Neural cell (in vitro differentiated cells): ENCODE data around the gene FBXO40. TPM values are rescaled to one million over a fixed set of nuclear protein-coding genes. Genes with fewer than 3 reads are reported as not detected.

Source experiments
- H2AFZ ChIP-seq: fragments of 200-600, 300-800 bp; sonication (generic), shearing (Covaris generic); 2 replicates; pipeline ENCODE4 v1.6.0; 2014; ENCODE audit warnings: low read depth, mild to moderate bottlenecking, antibody characterized with exemption, low read length, moderate library complexity
- H3F3A ChIP-seq: fragments of 200-600 bp; shearing (Covaris generic); 2 replicates; pipeline ENCODE4 v1.6.1; 2016; ENCODE audit warnings: mild to moderate bottlenecking, moderate library complexity, mixed read lengths, antibody characterized with exemption, low read length; ENCODE audit not compliant: insufficient read depth, poor library complexity, severe bottlenecking
- H3K27ac ChIP-seq: fragments of 200-600, 300-800 bp; sonication (generic), shearing (Covaris generic); 2 replicates; pipeline ENCODE4 v1.5.1; 2014; ENCODE audit warnings: mild to moderate bottlenecking, low read length, moderate library complexity
- H3K27me3 ChIP-seq: fragments of 300-800, 200-600 bp; sonication (generic), shearing (Covaris generic); 2 replicates; pipeline ENCODE4 v1.6.0; 2014; ENCODE audit warnings: mild to moderate bottlenecking, low read depth, low read length, moderate library complexity; ENCODE audit not compliant: insufficient read depth
- H3K36me3 ChIP-seq: fragments of 300-800, 200-600 bp; sonication (generic), shearing (Covaris generic); 2 replicates; pipeline ENCODE4 v1.5.1; 2014; ENCODE audit warnings: mild to moderate bottlenecking, antibody characterized with exemption, low read length, moderate library complexity; ENCODE audit not compliant: insufficient read depth
- H3K4me2 ChIP-seq: fragments of 300-800, 200-600 bp; sonication (generic), shearing (Covaris generic); 2 replicates; pipeline ENCODE4 v1.6.0; 2014; ENCODE audit warnings: mild to moderate bottlenecking, low read length
- H3K4me3 ChIP-seq: fragments of 300-800, 200-600 bp; sonication (generic), shearing (Covaris generic); 2 replicates; pipeline ENCODE4 v1.5.1; 2014; ENCODE audit warnings: mild to moderate bottlenecking, low read length, moderate library complexity
- H3K79me2 ChIP-seq: fragments of 200-600 bp; shearing (Covaris generic); replicated peaks from 2 replicates; pipeline ENCODE4 v1.6.0; 2014; ENCODE audit warnings: mild to moderate bottlenecking, low read length, moderate library complexity; ENCODE audit not compliant: insufficient read depth
- H3K9ac ChIP-seq: fragments of 300-800, 200-600 bp; sonication (generic), shearing (Covaris generic); 2 replicates; pipeline ENCODE4 v1.6.1; 2016; ENCODE audit warnings: mild to moderate bottlenecking, low read length, mixed read lengths
- H3K9me2 ChIP-seq: fragments of 200-600 bp; shearing (Covaris generic); 2 replicates; pipeline ENCODE4 v1.6.1; 2016; ENCODE audit warnings: mild to moderate bottlenecking, low read length, mixed read lengths; ENCODE audit not compliant: insufficient read depth
- H3K9me3 ChIP-seq: fragments of 200-600, 300-800 bp; sonication (generic), shearing (Covaris generic); 2 replicates; pipeline ENCODE4 v1.6.1; 2016; ENCODE audit warnings: mild to moderate bottlenecking, mixed run types, low read length, moderate library complexity, mixed read lengths
- H4K20me1 ChIP-seq: fragments of 200-600 bp; shearing (Covaris generic); 2 replicates; pipeline ENCODE4 v1.6.1; 2016; ENCODE audit warnings: mild to moderate bottlenecking, mixed run types; ENCODE audit not compliant: insufficient read depth
- EP300 ChIP-seq: fragments of 450-650 bp; conservative IDR thresholded peaks from 2 replicates; pipeline ENCODE4 v1.6.1; 2014; ENCODE audit warnings: antibody characterized with exemption, mild to moderate bottlenecking, moderate library complexity; ENCODE audit not compliant: poor library complexity, severe bottlenecking
- EZH2 ChIP-seq: fragments of 200-600, 300-800 bp; shearing (Covaris generic), sonication (generic); IDR thresholded peaks from 2 replicates; pipeline ENCODE4 v1.6.1; 2014; ENCODE audit warnings: antibody characterized with exemption, low read length, borderline replicate concordance, mild to moderate bottlenecking; ENCODE audit not compliant: insufficient read depth, poor library complexity, severe bottlenecking
- MXI1 ChIP-seq: fragments of 450-650 bp; conservative IDR thresholded peaks from 2 replicates; pipeline ENCODE4 v1.6.1; 2014; ENCODE audit warnings: antibody characterized with exemption, mild to moderate bottlenecking; ENCODE audit not compliant: poor library complexity, severe bottlenecking
- POLR2AphosphoS5 ChIP-seq: IDR thresholded peaks from 2 replicates; pipeline ENCODE4 v1.6.1; 2012
- RAD21 ChIP-seq: fragments of 450-650 bp; conservative IDR thresholded peaks from 2 replicates; pipeline ENCODE4 v1.6.1; 2014; ENCODE audit warnings: antibody characterized with exemption, mild to moderate bottlenecking, moderate library complexity
- SMC3 ChIP-seq: fragments of 450-650 bp; conservative IDR thresholded peaks from 2 replicates; pipeline ENCODE4 v1.6.1; 2014; ENCODE audit warnings: antibody characterized with exemption, mild to moderate bottlenecking, moderate library complexity; ENCODE audit not compliant: poor library complexity
- TAF1 ChIP-seq: IDR thresholded peaks from 2 replicates; pipeline ENCODE4 v1.6.1; 2012; ENCODE audit warnings: low read depth
- polyA plus RNA-seq: library from polyadenylated mRNA; depleted of rRNA; stranded (reverse); fragments of >200 nt; gene quantifications from 2 replicates; pipeline ENCODE4 v1.2.3, GENCODE V29; 2014
- TF ChIP-seq, protein P1 (sequence below): fragments of 450-650 bp; IDR thresholded peaks from 2 replicates; pipeline ENCODE4 v1.5.1; 2014; ENCODE audit warnings: antibody characterized with exemption, mild to moderate bottlenecking, moderate library complexity; ENCODE audit not compliant: poor library complexity, severe bottlenecking
- TF ChIP-seq, protein P2 (sequence below): IDR thresholded peaks from 2 replicates; pipeline ENCODE4 v1.6.1; 2012; ENCODE audit warnings: borderline replicate concordance

Gene FBXO40
- polyA plus RNA-seq, 1 donor from 2014 or later: not detected

DNA sequence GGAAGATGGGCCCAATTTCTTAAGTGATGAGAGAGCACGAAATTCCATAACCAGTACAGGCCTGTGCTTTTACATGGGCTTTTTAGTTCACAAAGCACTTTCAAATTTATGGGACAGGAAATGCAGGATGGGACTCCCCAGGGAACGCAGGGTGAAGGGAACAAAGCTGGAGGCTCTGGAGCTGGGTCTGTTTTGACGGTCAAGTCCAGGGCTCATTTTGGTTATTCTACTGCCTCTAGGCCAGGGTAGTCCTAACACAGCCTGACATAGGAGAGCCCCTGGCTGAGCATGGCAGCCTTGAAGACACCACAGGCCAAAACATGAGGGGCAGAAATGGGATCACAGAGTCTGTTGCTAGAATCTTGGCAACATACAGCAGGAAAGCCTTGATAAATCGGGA is 34.0 kb downstream of the FBXO40 start:
- Histone ChIP-seq H3K4me3 (no peak overlapping the region), H3K27ac (no peak overlapping the region), H4K20me1 (no peaks in the 10 kb centered on the region), H3K79me2 (no peaks in the 10 kb centered on the region), H3K4me2 (no peak overlapping the region), H2AFZ (no peak overlapping the region), H3K9me3 (no peaks in the 10 kb centered on the region), H3K36me3 (no peaks in the 10 kb centered on the region), H3K27me3 (no peaks in the 10 kb centered on the region), H3K9ac (no peak overlapping the region), H3K9me2 (no peaks in the 10 kb centered on the region), H3F3A (no peaks in the 10 kb centered on the region)
- TF ChIP-seq EP300 (no peak), TAF1 (no peak), MXI1 (no peak), EZH2 (no peak), RAD21 (no peak), POLR2AphosphoS5 (no peak), SMC3 (no peak)
- TF ChIP-seq, protein P1, sequence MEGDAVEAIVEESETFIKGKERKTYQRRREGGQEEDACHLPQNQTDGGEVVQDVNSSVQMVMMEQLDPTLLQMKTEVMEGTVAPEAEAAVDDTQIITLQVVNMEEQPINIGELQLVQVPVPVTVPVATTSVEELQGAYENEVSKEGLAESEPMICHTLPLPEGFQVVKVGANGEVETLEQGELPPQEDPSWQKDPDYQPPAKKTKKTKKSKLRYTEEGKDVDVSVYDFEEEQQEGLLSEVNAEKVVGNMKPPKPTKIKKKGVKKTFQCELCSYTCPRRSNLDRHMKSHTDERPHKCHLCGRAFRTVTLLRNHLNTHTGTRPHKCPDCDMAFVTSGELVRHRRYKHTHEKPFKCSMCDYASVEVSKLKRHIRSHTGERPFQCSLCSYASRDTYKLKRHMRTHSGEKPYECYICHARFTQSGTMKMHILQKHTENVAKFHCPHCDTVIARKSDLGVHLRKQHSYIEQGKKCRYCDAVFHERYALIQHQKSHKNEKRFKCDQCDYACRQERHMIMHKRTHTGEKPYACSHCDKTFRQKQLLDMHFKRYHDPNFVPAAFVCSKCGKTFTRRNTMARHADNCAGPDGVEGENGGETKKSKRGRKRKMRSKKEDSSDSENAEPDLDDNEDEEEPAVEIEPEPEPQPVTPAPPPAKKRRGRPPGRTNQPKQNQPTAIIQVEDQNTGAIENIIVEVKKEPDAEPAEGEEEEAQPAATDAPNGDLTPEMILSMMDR: no peak

DNA sequence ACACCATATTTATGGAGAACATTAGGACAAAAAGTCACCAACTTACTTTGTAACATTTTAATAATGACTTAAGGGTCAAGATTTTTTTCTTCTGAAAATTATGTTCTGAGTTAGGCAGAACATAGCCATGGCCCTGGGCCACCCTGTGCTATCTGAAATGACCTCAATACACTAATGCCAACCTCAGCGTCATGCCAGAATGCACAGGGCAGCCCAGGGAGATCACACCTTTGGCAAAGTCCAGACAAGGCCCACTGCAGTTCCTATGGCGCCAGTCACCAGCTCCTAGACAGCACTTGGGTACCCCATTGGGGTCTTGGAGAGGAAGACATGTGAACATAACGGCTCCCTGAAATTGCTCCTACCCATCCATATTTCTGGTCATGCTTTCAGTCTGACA is 34.4 kb downstream of the FBXO40 start:
- TF ChIP-seq, protein P1: no peak
- TF ChIP-seq POLR2AphosphoS5: no peak
- TF ChIP-seq EP300: no peak
- TF ChIP-seq, protein P2, sequence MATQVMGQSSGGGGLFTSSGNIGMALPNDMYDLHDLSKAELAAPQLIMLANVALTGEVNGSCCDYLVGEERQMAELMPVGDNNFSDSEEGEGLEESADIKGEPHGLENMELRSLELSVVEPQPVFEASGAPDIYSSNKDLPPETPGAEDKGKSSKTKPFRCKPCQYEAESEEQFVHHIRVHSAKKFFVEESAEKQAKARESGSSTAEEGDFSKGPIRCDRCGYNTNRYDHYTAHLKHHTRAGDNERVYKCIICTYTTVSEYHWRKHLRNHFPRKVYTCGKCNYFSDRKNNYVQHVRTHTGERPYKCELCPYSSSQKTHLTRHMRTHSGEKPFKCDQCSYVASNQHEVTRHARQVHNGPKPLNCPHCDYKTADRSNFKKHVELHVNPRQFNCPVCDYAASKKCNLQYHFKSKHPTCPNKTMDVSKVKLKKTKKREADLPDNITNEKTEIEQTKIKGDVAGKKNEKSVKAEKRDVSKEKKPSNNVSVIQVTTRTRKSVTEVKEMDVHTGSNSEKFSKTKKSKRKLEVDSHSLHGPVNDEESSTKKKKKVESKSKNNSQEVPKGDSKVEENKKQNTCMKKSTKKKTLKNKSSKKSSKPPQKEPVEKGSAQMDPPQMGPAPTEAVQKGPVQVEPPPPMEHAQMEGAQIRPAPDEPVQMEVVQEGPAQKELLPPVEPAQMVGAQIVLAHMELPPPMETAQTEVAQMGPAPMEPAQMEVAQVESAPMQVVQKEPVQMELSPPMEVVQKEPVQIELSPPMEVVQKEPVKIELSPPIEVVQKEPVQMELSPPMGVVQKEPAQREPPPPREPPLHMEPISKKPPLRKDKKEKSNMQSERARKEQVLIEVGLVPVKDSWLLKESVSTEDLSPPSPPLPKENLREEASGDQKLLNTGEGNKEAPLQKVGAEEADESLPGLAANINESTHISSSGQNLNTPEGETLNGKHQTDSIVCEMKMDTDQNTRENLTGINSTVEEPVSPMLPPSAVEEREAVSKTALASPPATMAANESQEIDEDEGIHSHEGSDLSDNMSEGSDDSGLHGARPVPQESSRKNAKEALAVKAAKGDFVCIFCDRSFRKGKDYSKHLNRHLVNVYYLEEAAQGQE: no peak
- no peak for TF ChIP-seq SMC3
- no peak for TF ChIP-seq TAF1
- TF ChIP-seq EZH2: no peak
- no peak for TF ChIP-seq RAD21
- TF ChIP-seq MXI1: no peak
- no peak overlapping the region for H3K4me3 ChIP-seq
- H3K9me2 ChIP-seq: no peaks in the 10 kb centered on the region
- no peak overlapping the region for H3K27ac ChIP-seq
- H2AFZ ChIP-seq: no peak overlapping the region
- H3K36me3 ChIP-seq: no peaks in the 10 kb centered on the region
- no peaks in the 10 kb centered on the region for H3F3A ChIP-seq
- H3K4me2 ChIP-seq: no peak overlapping the region
- no peak overlapping the region for H3K9ac ChIP-seq
- H4K20me1 ChIP-seq: no peaks in the 10 kb centered on the region
- H3K79me2 ChIP-seq: no peaks in the 10 kb centered on the region
- no peaks in the 10 kb centered on the region for H3K27me3 ChIP-seq
- no peaks in the 10 kb centered on the region for H3K9me3 ChIP-seq
